Middle frontal gyrus (tissue), 1 donor: ENCODE measurements around the gene USP40.

Experiments
- DNase-seq: peaks from one replicate; pipeline ENCODE4 v3.0.0-alpha.2; 2015; ENCODE audit warnings: low spot score; ENCODE audit errors: extremely low spot score

Gene USP40

DNA sequence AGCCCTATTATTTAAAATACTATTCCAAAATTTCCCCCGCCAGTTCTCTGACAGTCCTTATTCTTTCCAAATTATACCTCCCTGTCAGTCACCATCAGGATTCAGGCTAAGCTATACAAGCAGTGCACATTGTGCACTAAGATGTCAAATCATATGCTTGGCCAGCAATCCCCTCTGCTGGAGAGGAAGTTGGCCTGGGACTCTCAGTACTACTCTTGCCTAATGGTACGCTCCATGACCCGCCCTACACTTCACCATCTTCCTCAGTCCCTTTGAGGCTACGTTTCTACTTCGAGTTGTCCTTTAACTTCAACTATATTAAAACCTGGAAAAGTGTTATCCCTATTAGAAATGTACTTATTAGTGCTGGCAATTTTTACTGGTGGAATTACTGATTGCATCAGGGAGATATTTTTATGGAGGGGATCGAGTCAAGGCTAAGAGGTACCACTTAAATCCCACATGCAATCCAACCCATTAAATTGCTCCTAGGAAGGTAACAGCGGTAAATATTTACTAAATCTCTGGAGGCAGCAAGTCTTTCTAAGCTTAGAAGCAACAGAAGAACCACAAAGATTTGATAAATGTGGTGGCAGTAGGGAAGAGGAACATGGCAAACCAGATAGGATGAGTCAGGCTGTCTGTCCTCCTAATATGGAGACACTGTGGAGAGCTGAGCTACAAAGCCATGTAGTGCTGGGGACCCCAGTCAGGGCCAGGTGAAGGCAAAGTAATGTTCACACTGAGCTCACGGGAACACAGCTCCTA is 2.7 kb downstream of the USP40 start:
- no peak for DNase-seq

DNA sequence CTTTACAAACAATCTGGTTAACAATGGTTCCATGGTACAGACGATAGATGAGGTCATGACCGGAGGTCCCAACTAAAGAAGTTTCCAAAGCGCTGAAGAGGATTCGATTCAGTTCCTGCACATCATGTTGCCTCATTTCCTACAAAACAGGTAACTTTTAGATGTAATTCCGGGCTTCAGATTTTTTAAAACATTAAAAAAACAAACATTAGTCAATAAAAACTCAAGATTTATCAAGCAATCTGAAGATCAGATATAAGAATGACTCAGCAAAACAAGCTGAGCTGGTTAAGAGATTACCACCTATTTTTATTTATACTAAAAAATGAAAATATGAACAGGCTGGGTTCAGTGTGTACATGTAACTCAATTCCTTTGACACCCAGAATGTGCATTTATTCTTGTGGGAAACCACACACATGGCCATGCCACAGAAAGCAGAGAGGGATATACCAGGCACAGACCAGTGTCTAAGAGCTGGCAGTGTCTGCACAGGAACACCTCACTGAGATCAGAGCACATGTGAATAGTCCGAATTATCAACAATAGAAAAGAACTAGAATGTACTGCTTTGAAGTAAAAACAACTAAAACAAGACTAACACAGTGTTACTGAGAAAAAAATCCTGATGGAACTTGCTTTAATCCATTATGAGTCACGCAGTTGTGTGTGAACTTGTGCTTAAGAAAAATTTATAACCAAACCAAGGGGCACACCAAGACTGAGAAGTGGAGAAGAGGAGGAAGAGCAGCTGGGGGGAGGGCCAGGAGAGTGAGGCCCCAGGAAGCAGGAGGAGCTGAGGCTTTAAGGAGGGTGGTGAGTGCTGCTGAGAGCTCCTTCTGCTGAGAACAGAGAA is 9.5 kb downstream of the USP40 start:
- no peak for DNase-seq

DNA sequence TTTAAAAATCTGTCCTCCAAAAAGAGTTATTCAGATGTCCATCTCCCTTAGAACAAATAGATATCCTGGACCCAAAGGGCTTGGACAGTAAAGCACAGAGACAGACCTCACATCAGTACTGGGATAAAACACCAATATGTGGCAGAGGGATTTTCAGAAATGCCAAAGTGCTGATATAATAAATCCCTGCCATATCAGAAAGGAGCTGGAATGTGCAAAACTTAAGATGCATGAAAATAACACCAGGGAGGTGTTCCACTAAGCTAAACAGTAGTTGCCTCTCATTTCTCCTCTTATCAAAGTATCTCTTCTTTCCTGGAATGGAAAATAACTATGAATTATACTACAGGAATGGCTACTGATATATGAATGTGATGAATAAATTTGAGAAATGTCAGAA is 13.2 kb downstream of the USP40 start:
- no peak for DNase-seq

DNA sequence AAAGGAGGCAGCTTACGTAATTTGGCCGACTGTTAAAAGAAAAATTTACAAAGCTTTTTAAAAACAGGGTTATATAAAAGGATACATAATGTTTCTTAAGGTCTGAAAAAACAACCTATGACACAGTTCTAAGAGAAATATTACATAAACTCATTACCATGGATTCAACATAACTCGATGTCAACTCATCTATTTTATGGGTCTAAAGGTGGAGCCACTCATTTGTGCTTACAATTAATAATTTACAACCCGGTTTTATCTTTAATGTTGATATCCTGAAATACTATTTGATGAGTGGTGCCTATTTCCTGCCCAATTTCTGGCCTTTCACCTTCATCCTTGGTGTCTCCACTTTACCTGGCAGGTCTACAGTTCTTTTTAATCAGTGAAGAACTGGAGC is 15.1 kb downstream of the USP40 start:
- no peak for DNase-seq

DNA sequence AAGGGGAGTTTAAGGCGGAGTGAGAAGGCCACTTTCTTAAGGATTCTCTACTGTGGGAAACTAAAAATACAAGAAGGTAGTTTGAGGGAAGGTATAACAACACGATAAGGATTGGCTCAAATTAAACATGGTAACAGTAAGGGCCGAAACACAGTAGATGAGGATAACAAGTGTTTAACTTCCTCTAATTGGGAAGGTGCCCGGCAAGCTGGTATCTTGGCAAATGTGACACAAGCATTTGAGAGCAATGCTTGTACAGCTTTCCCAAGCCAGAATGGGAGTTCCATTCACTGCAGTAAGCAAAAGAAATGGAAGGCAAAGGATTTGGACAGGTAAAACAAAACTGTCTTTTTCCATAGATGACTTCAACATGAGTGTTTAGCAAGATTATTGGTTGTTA is 19.8 kb downstream of the USP40 start:
- no peak for DNase-seq

DNA sequence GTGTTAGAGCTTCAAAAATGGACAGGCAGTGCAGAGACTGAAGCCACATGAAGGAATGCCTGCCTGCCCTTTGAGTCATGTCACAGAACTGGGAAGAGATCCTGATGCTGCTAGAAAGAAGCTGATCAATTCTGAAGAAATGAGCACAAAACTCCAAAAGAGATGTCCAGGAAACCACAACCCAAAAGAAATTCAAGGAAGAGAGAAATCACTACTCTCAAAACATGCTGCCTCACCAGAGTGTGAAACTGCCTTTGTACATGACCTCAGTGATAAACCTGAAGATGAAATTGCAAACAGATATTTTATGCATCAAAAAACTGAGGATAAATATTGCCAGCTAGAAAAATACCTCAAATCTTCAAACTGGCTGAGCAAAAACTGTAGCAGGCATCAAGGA is 20.5 kb downstream of the USP40 start:
- no peak for DNase-seq

GRCh38 chr2:233544200-233544610 is 22.4 kb downstream of the USP40 start:
- no peak for DNase-seq

DNA sequence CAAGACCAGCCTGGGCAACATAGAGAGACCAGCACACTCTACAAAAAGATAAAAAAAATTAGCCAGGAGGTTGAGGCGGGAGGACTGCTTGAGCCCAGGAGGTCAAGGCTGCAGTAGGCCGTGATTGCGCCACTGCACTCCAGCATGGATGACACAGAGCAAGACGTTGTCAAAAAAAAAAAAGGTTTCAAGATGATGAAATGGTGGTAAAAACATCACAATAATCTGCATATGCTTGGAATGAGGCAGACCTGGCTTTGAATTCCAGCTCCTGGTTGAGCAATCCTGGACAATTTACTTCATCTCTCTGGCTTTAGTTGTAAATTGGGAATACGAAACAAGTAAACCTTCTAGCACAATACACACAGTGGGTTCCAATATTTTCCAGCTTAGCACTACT is 24.1 kb downstream of the USP40 start:
- no peak for DNase-seq

GRCh38 chr2:233538741-233539140 is 27.8 kb downstream of the USP40 start:
- DNase-seq: no peak

DNA sequence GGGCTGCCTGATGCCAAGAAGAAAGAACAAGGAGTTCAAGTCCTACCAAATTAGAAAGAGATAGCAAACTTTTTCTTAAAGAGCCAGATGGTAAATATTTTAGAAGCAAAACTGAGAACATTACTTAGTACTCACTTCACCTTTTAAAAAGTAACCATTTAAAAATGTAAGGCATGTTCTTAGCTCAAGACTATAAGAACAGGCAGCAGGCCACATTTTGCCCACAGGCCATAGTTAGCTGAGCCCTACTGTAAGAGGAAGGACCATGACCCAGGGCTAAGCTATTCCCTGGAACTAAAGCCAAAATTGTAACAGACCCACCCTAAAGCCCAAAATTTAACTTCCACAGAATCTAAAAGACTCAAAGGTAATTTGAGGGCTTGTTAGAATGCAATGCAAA is 31.3 kb downstream of the USP40 start:
- no peak for DNase-seq

DNA sequence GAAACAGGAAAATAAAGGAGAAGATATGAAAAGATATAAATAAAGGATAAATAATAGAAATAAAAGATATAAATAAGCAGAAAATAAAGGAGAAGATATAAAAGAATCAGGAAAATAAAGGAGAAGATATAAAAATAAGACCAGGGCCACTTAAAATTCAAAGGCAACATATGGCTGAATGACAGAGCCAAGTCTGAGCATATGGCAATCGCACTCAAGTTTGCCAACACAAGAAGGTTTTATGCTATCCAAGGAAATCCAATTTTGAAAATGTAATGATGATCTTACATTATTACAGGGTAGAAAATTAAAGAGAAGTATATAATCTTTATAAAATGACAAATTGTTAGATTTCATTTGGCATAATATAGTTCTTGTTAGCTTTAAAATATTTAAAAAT is 33.6 kb downstream of the USP40 start:
- no peak for DNase-seq

DNA sequence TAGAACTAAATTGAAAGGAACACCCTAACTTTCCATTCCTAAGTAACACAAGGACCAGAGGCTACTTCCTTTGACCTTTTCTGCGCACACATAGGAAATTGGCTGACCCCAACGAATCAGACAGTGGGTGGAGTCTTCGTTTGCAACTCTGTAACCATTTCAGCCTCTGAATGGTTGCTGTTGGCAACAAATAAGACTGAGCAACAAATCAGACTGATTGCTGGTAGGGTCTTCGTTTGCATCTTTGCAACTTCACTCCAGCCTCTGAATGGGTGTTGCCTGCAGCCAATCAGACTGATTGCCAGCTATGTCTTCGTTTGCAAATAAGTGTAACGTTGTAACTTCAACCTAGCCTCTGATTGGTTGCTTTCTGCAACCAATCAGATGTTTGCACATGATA is 34.6 kb downstream of the USP40 start:
- no peak for DNase-seq

DNA sequence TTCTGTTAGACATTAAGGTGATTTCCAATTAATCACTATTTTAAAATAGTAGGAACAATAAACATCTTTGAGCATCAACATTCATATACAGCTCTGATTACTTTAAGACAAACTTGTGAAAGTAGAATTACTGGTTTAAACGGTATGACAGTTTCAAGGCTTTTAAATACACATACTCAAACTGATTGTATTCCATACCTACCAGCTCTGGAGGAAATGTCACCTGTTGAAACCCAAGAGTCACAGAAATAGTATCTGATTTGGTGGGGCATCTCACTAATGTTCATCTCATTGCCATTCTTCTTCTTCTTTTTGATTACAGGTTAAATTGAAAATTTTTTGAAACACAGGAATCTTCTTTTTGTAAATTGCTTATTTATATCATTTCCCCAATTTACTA is 36.2 kb downstream of the USP40 start:
- no peak for DNase-seq

- no peak for DNase-seq
Measured at GRCh38 chr2:233528182-233528581, 38.4 kb downstream of the USP40 start.

GRCh38 chr2:233525791-233526190 is 40.8 kb downstream of the USP40 start:
- no peak for DNase-seq

DNA sequence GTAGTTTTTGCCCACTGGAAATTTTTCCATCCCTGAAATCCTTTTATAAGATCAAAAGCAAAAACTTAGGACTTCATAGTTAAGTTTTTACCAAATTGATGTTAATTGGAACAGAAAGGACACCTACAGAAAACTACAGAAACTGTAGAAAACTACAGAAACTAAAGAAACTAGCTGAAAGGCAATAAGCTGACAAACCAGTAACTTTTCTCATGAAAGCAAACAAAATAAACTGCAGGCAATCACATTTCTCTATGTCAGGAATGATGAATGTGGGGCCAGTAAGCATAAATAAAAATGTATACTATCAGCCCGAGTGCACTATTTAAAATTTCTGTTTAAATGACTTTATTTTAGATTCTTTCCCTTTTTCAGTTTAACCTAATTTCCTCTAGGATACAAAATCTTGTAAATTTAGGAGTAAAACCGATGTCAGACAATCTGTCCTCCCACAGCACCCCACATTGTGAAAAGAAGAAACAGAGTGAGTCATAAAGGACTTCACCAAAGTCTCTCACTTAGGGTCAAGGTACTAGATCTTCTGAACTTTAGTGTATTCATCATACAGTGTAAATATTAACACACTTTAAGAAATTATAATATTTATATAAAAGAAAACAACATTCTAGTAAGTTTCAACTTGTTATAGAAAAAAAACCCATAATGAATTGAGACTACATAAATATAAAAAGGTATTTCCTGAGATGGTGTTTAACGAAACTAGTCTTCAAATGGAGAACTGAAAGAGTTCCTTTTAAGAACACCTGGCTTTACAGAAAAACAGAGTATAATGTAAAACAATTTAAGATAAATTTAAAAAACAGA is 46.6 kb downstream of the USP40 start:
- DNase-seq: no peak

GRCh38 chr2:233513953-233514655 is 52.5 kb downstream of the USP40 start:
- no peak for DNase-seq

DNA sequence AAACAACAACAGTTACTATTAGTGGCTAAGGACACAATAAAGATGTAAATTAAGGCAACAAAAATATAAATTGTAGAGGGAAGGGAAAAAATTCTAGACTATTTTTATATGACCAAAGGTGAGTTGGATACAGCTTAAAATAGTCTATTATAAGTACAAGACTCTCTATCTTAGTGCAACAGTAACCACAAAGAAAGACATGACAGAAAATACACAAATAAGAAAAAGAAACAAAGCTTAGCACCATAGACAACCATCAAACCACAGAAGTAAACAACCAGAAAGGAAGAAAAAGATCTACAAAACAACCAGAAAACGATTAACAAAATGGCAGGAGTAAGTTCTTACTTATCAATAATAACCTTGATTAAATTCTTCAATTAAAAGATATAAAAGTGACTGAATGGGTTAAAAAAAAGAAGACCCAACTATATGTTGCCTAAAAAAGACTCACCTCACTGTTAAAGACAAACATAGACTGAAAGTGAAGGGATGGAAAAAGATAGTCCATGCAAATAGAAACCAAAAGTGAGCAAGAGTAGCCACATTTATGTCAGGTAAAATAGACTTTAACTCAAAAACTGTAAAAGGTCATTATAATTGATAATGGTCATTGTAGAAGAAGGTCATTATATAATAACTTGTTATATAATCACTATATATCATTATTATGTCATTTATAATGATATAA is 62.5 kb downstream of the USP40 start:
- DNase-seq: no peak

DNA sequence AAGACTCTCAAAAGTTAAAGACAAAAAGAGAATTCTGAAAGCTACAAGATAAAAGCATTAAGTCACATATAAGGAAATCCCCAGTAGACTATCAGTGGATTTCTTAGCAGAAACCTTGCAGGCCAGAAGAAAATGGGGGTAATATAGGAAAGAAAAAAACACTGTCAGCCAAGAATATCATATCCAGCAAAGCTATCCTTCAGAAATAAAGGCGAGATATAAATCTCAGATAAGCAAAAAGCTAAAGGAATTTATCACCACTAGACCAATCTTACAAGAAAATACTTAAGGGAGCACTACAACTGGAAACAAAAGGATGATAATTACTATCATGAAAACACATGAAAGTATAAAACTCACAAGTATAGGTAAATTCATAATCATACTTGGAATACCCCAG is 63.1 kb downstream of the USP40 start:
- no peak for DNase-seq

GRCh38 chr2:233501198-233502076 is 65.1 kb downstream of the USP40 start:
- no peak for DNase-seq
